Small intestine (tissue), 7 donors: ENCODE data around the gene HDGFL3. TPM values are rescaled to one million over a fixed set of nuclear protein-coding genes. Genes with fewer than 3 reads are reported as not detected.

Source experiments
- DNase-seq, 2 donors: peaks; one replicate each; pipeline versions ENCODE4 v3.0.0 to v3.0.0-alpha.2; 2013
- FAIRE-seq: peaks from 2 replicates; lab custom pipeline; 2012; peaks lifted over from hg19 to GRCh38; lab: Jason Lieb, UNC
- H3K27ac ChIP-seq, 3 donors: one replicate each; pipeline ENCODE4 v1.5.1; 2013; ENCODE audit warnings: low read length in 2 of 3, mild to moderate bottlenecking in 2 of 3, control low read depth in 1 of 3, inconsistent platforms in 1 of 3, low read depth in 1 of 3, moderate library complexity in 1 of 3
- H3K27me3 ChIP-seq, 3 donors: one replicate each; pipeline ENCODE4 v1.6.1; 2013; ENCODE audit warnings: low read length in 3 of 3, inconsistent platforms in 1 of 3; ENCODE audit not compliant: control insufficient read depth in 3 of 3, insufficient read depth in 3 of 3
- H3K36me3 ChIP-seq, 3 donors: one replicate each; pipeline ENCODE4 v1.6.1; 2013; ENCODE audit warnings: low read length in 3 of 3, inconsistent platforms in 1 of 3, low read depth in 1 of 3, mild to moderate bottlenecking in 1 of 3, moderate library complexity in 1 of 3; ENCODE audit not compliant: control insufficient read depth in 3 of 3, insufficient read depth in 2 of 3
- H3K4me1 ChIP-seq, 3 donors: one replicate each; pipeline ENCODE4 v1.6.1; 2013; ENCODE audit warnings: low read length in 2 of 3, inconsistent platforms in 1 of 3, low read depth in 1 of 3, mild to moderate bottlenecking in 1 of 3, moderate library complexity in 1 of 3; ENCODE audit not compliant: control insufficient read depth in 3 of 3, insufficient read depth in 2 of 3
- H3K4me3 ChIP-seq, 3 donors: one replicate each; pipeline ENCODE4 v1.5.1; 2013; ENCODE audit warnings: low read length in 3 of 3, control low read depth in 1 of 3, inconsistent platforms in 1 of 3, low read depth in 1 of 3, mild to moderate bottlenecking in 1 of 3, moderate library complexity in 1 of 3
- H3K9me3 ChIP-seq, 2 donors: one replicate each; pipeline ENCODE4 v1.6.1; 2013; ENCODE audit warnings: low read depth in 1 of 2, low read length in 1 of 2; ENCODE audit not compliant: control insufficient read depth in 2 of 2, insufficient read depth in 1 of 2
- WGBS, 3 donors: extraction: QIAGEN DNeasy Blood & Tissue Kit; methylation state at CpG; one replicate each; pipeline ENCODE4 v1.1.7; 2013; 5-methylcytosine and 5-hydroxymethylcytosine counted together
- polyA plus RNA-seq, 4 donors: library from polyadenylated mRNA; stranded (reverse) in 3 of 4; unstranded in 1 of 4; fragments of 200-250 nt in 3 of 4; fragments of 120-200 nt in 1 of 4; gene quantifications; one replicate each; pipeline versions ENCODE4 v1.2.1 to v1.2.3, GENCODE V29; 2013
- donor health status: healthy with polysubstance abuse.
- donor health status: control.
- donor health status: control.
- donor health status: Bipolar disorder and iron deficiency.
- donor health status: healthy.

HDGFL3 gene
- polyA plus RNA-seq, 4 donors, result 0.22 to 17.9 (median 8.1) TPM

DNA sequence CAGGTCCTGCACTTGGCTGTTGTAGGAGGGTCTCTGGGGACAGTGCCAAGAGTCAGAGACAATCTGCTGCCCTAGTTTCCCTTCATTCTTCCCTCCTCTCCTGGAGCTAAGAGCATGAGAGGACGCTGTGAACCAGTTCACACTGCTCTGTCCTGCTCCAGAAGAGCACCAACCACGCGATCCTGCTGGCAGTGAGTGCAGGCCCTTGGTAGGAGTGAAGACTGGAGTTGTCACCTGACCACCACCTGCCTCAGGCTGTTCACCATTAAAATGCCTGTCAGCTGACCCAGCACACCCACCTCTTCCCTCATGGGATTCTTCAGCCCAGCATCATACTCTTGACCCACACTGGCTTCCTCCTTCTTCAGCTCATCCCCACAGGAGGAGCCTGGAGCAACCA, 97.2 kb downstream of the HDGFL3 start:
- Histone ChIP-seq H3K4me3 (no peak overlapping the region), H3K9me3 (no peaks in the 10 kb centered on the region), H3K27me3 (peaks cover 6 to 30% (median 8%) of the 10 kb centered on the region in 3 donors), H3K4me1 (no peaks in the 10 kb centered on the region), H3K27ac (no peak overlapping the region), H3K36me3 (no peaks in the 10 kb centered on the region)
- DNase-seq (no peak), FAIRE-seq (no peak)
- 68 to 84% (median 72%) methylated on average over 3 of the region's 3 CpGs for whole genome bisulfite sequencing, 3 donors

DNA sequence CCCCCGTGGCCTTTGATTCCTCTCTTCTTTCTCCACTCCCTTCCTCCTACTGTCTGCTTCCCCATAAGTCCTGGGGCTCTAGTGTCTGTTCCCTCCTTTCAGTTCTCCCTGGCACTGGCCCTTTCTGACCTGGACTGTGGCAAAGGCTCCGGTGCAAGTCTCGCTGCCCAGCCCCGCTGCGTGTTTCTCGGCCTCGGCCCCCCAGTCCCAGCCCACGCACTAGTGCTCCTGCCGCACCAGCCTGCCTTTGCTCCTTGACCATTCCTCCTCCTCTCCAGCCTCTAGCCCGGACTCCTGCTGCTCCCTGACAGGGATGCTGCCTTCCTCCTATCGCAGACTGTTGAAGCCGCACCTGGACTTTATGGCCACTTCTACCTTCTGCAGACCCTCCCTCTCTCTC, 98.1 kb downstream of the HDGFL3 start:
- WGBS, 3 donors, result 85 to 86% (median 85%) methylated on average over 12 of the region's 12 CpGs
- no peak overlapping the region for H3K27ac ChIP-seq
- H3K4me1 ChIP-seq, result no peaks in the 10 kb centered on the region
- no peak for DNase-seq
- H3K9me3 ChIP-seq, result no peaks in the 10 kb centered on the region
- no peak overlapping the region for H3K4me3 ChIP-seq
- peaks cover 6 to 30% (median 8%) of the 10 kb centered on the region in 3 donors for H3K27me3 ChIP-seq
- no peaks in the 10 kb centered on the region for H3K36me3 ChIP-seq
- FAIRE-seq, result no peak

DNA sequence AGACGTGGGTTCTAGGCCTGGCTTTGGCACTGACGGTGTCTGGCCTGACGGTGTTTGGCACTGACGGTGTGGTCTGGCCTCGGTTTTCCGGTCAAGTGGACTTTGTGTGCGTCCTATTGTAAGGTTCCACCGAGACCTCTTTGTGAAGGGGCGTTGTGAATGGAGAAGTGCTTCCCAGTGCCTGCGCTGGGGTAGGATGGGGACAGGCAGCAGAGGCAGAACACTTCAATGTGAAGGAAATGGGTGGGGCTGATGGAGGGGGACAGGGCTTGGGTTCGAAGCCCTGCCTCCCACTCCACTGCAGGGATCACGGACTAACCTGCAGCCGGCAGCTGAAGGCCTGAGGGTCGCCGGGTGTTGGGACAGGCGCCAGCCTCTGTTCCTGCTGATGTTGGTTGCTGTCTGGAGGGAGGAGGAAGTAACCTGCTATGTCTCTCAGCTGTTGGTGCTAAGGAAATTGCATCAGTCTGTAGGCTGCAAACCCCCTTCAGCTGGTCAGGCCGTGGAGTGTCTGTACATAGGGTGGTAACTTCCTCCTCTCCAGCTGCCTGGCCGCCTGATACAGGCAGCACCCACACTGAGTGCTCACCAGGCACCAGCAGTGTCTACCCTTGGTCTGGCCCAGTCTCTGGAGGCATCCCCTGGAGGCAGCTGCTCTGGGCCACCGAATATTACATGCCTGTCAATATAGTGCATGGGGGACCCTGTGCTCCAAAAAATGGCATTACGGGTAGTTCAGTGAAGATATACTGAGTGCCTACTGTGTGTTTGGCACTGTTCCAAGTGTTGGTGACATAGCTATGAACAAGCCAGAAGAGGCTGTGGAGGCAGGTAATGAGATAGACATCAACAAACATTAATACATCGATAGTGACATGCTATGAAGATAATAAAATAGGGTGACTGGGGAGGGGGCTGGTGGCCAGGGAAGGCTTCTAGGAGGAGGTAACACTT, 99.1 kb downstream of the HDGFL3 start:
- peak in 1 of 2 donors; percentile 26 for DNase-seq
- H3K27me3 ChIP-seq, result peaks cover 8 to 30% (median 8%) of the 10 kb centered on the region in 3 donors
- 40 to 48% (median 43%) methylated on average over 21 of the region's 21 CpGs for WGBS, 3 donors
- no peaks in the 10 kb centered on the region for H3K36me3 ChIP-seq
- no peaks in the 10 kb centered on the region for H3K9me3 ChIP-seq
- no peaks in the 10 kb centered on the region for H3K4me1 ChIP-seq
- FAIRE-seq, result no peak
- H3K27ac ChIP-seq, result peak overlapping the region in 1 of 3 donors; percentile 59
- H3K4me3 ChIP-seq, result peak overlapping the region in 1 of 3 donors; percentile 1

DNA sequence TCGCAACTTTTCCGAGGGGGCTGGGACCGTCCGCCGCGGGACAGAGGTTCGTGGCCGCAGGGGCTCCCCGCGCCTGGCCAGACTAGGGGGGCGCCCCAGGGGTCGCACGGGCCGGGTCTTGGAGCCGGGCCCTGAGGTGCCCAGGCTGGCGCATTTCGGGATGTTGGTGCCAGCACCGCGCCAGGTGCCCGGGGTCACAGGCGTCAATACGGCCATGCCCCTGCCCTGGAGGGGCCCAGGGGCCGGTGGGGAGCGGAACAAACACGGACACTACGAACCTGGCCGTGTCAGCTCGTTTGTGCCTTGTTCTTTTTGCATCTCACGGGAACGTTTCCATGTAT, 99.8 kb downstream of the HDGFL3 start:
- H3K9me3 ChIP-seq, result no peaks in the 10 kb centered on the region
- peaks cover 8 to 30% (median 8%) of the 10 kb centered on the region in 3 donors for H3K27me3 ChIP-seq
- peak overlapping the region in 1 of 3 donors; percentile 59 for H3K27ac ChIP-seq
- FAIRE-seq, result no peak
- WGBS, 3 donors, result 7 to 12% (median 9%) methylated on average over 24 to 30 of the region's 30 CpGs
- peak overlapping the region in 1 of 3 donors; percentile 1 for H3K4me3 ChIP-seq
- no peaks in the 10 kb centered on the region for H3K4me1 ChIP-seq
- no peaks in the 10 kb centered on the region for H3K36me3 ChIP-seq
- no peak for DNase-seq

DNA sequence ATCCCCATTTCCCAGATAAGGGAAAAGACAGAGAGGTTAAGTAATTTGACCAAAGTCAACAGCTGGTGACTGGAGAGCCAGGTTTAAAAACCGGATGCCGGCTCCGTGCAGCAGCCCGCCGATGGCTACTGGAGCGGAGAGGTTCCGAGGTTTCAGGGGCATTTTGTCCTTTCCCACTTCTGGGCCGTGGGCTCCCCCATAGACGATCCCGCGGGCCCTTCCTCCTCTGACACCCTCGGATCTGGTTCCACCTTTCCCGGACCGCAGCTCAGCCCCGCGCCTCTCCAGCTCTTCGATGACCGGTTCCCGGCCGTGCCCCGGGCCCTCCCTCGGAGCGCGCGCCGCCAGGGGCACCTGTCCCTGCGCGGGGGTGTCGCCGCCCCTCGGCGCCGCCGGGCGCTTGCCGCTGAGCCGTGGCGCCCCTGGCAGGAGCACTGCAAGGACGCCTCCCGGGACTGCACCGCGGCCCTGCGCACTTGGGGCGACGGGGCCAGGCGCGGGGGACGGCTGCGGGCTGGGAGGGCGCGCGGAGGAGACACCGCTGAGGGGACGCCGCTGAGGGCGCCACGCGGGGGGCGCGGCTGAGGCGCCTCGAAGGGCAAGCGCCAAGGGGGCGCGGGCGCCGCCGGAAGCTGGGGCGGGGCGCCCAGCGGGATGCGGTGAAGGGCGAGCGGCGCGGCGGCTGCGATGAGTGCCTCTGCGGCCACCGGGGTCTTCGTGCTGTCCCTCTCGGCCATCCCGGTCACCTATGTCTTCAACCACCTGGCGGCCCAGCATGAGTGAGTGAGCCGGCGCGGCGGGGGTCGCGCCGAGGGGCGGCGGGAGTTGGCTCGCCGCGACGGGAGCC, 100.4 kb downstream of the HDGFL3 start, which contains the start of gene TM6SF1:
Gene TM6SF1, plus strand, starts transcription at position 652 of the 847 bp plus-strand sequence. Its CDS starts 36 bp downstream, at position 688.
- Histone ChIP-seq H3K36me3 (no peaks in the 10 kb centered on the region), H3K4me3 (peak within 1 kb of the TSS in 2 of 3 donors; percentile 15 to 39), H3K4me1 (no peaks in the 10 kb centered on the region), H3K9me3 (no peaks in the 10 kb centered on the region), H3K27ac (peak within 1 kb of the TSS in 1 of 3 donors; percentile 59), H3K27me3 (peaks cover 8 to 31% (median 8%) of the 10 kb centered on the region in 3 donors)
- no peak for FAIRE-seq
- WGBS, 3 donors, result 1 to 2% (median 1%) methylated on average over 62 to 97 of the region's 97 CpGs
- peak in 1 of 2 donors; percentile 46 for DNase-seq

DNA sequence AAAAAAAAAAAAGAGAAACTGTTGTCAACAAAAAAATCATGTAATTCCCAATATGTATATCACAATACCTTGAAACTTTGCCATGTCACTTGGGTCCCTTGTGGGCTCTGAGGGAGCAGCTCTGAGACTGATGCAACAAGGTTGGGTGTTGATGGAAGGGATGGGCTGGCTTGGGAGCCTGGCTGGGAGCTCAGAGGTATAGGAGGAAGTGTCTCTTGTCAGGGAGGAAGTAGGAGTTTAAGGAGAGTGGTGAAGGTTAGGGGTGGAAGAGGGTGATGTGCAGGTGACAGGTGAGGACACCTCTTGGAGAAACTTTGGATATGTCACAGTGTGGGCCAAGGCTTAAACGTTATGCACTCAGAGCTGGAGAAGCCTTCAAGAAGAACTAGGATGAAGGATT, 102.2 kb downstream of the HDGFL3 start:
- Histone ChIP-seq H3K27ac (no peak overlapping the region), H3K27me3 (peaks cover 8 to 32% (median 10%) of the 10 kb centered on the region in 3 donors), H3K4me1 (no peaks in the 10 kb centered on the region), H3K9me3 (no peaks in the 10 kb centered on the region), H3K36me3 (no peaks in the 10 kb centered on the region), H3K4me3 (no peak overlapping the region)
- no peak for DNase-seq
- WGBS, 3 donors, result 48 to 79% (median 60%) methylated on average over 1 of the region's 1 CpG
- no peak for FAIRE-seq

DNA sequence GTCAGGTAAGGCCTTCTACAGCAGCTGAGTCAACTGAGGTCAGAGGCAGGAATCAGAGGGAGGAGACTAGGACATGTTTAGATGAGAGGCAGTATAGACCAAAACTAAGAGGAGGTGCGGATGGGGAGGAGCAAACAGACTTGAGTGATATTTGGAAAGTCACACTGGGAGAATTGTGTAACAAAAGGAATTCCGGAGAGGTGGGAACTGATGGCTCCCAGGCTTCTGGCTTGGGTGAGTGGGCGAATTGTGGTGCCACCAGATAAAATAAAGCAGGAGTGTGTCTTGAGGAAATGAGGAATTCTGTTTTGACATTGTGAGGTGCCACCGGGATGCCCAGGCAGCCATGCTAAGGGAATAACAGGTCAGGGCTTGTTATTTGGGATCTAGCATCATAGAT, 103.5 kb downstream of the HDGFL3 start:
- Histone ChIP-seq H3K4me1 (no peaks in the 10 kb centered on the region), H3K27me3 (peaks cover 8 to 24% (median 12%) of the 10 kb centered on the region in 3 donors), H3K36me3 (no peaks in the 10 kb centered on the region), H3K4me3 (no peak overlapping the region), H3K9me3 (no peaks in the 10 kb centered on the region), H3K27ac (no peak overlapping the region)
- FAIRE-seq, result no peak
- WGBS, 3 donors, result 80 to 90% (median 86%) methylated on average over 4 of the region's 4 CpGs
- no peak for DNase-seq

DNA sequence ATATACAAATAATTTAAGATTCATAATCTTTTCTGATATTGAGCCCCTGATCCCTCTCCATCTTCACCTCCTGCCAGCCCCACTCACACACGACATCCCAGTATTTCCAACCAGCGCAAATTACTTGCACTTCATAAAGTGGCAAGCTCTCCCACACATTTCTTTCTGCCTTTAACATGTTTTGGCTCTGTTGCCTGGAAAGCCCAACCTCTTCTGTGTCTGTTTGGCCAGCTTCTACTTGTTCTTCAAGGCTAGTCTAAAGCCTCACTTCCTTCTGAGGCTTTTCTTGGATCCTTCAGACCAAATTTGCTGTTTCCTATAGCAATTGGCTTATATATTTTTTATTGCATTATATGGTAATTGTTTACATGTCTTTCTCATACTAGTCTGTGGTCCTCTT, 105.3 kb downstream of the HDGFL3 start:
- Histone ChIP-seq H3K4me3 (no peak overlapping the region), H3K27me3 (peaks cover 4 to 10% (median 8%) of the 10 kb centered on the region in 3 donors), H3K9me3 (peaks cover 0 to 4% of the 10 kb centered on the region in 2 donors), H3K27ac (no peak overlapping the region), H3K4me1 (no peaks in the 10 kb centered on the region), H3K36me3 (no peaks in the 10 kb centered on the region)
- FAIRE-seq (no peak), DNase-seq (no peak)
- WGBS, 3 donors, result 75 to 93% (median 85%) methylated on average over 2 of the region's 2 CpGs
